Liver (tissue), 3 donors: ENCODE results near the gene PXYLP1.

Experiments
- ATF3 ChIP-seq: IDR thresholded peaks from 2 replicates; pipeline ENCODE4 v1.6.1; 2016; ENCODE audit warnings: antibody characterized with exemption
- CTCF ChIP-seq: fragments of 150-350 bp; IDR thresholded peaks from 2 replicates; pipeline ENCODE4 v1.5.1; 2017; ENCODE audit warnings: improper control_type of control experiment, low read depth, low read length; ENCODE audit not compliant: missing input control
- EGR1 ChIP-seq, 2 donors: IDR thresholded peaks; 2 replicates each; pipeline ENCODE4 v1.6.1; 2016 to 2018; ENCODE audit warnings: antibody characterized with exemption in 2 of 2, low read depth in 2 of 2
- GABPA ChIP-seq, 2 donors: IDR thresholded peaks in 1 of 2; conservative IDR thresholded peaks in 1 of 2; 2 replicates each; pipeline ENCODE4 v1.6.1; 2016; ENCODE audit warnings: antibody characterized with exemption in 2 of 2, mild to moderate bottlenecking in 1 of 2, moderate library complexity in 1 of 2
- HNF4G ChIP-seq: IDR thresholded peaks from 2 replicates; pipeline ENCODE4 v1.6.1; 2016; ENCODE audit warnings: antibody characterized with exemption
- JUND ChIP-seq, 2 donors: IDR thresholded peaks; 2 replicates each; pipeline ENCODE4 v1.6.1; 2016; ENCODE audit warnings: antibody characterized with exemption in 2 of 2
- MAX ChIP-seq: IDR thresholded peaks from 2 replicates; pipeline ENCODE4 v1.6.1; 2016; ENCODE audit warnings: antibody characterized with exemption
- NR2F2 ChIP-seq: IDR thresholded peaks from 2 replicates; pipeline ENCODE4 v1.6.1; 2016; ENCODE audit warnings: antibody characterized with exemption
- RAD21 ChIP-seq, 2 donors: IDR thresholded peaks; 2 replicates each; pipeline ENCODE4 v1.6.1; 2016; ENCODE audit warnings: antibody characterized with exemption in 2 of 2, mild to moderate bottlenecking in 2 of 2
- REST ChIP-seq: IDR thresholded peaks from 2 replicates; pipeline ENCODE4 v1.6.1; 2016; ENCODE audit warnings: antibody characterized with exemption, mild to moderate bottlenecking
- SP1 ChIP-seq: IDR thresholded peaks from 2 replicates; pipeline ENCODE4 v1.6.1; 2018; ENCODE audit warnings: antibody characterized with exemption, mild to moderate bottlenecking
- YY1 ChIP-seq: IDR thresholded peaks from 2 replicates; pipeline ENCODE4 v1.6.1; 2016; ENCODE audit warnings: antibody characterized with exemption, mild to moderate bottlenecking
- donor health status: healthy.
- donor health status: healthy.

GRCh38 chr3:141280690-141281089 lies 49.1 kb downstream of the PXYLP1 start:
- TF ChIP-seq CTCF (no peak), JUND (IDR thresholded peaks at IDR 0.05) (no peak), YY1 (no peak), MAX (no peak), EGR1 (IDR thresholded peaks at IDR 0.05; ENCODE audit: low read depth in 2 of 2) (no peak), NR2F2 (no peak), GABPA (IDR thresholded peaks at IDR 0.05 in 1 of 2, conservative IDR thresholded peaks at IDR 0.05 in 1 of 2) (no peak), ATF3 (no peak), RAD21 (IDR thresholded peaks at IDR 0.05) (no peak), REST (no peak), SP1 (no peak), HNF4G (no peak)
